ENCODE measurements around the gene BCL7B.
"Not testable (repeated sequence)": the region's sequence is repeated elsewhere in the genome, so short reads cannot be mapped to it uniquely, and the experiment has no call there.

The BCL7B gene

DNA sequence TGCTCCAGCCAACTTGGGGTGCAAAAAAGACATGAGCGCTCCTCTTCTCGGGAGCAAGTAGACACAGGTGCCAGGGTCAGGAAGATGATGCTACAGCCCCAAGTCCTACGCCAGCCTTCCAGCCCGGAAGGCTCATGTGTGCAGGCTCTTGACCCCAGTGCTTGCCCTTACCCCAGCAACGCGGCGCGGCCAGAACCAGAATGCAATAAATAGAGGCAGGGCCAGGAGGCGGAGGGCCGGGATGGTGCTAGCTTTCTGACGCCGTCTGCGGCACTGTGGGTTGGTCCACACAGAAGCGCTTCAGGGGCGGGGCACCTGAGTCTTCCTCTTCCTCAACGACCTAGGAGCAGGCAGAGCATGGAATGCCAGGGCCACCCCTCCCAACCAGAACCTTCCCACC, 20.4 kb downstream of the BCL7B start:
- H3K9ac ChIP-seq (ENCODE audit: low read depth in 1 of 2, low read length in 2 of 2), result no peak overlapping the region
- no peaks in the 10 kb centered on the region for H3K9me3 ChIP-seq (ENCODE audit: control insufficient read depth in 1 of 2, low read length in 2 of 2)
- H3K27me3 ChIP-seq (ENCODE audit: control insufficient read depth in 1 of 2, insufficient read depth in 2 of 2, low read length in 2 of 2), result no peaks in the 10 kb centered on the region
- peaks cover 27 to 65% of the 10 kb centered on the region in 2 donors for H3K36me3 ChIP-seq (ENCODE audit: control insufficient read depth in 1 of 2, insufficient read depth in 2 of 2, low read length in 2 of 2)
- no peaks in the 10 kb centered on the region for H3K4me1 ChIP-seq (ENCODE audit: control insufficient read depth in 1 of 2, insufficient read depth in 2 of 2, low read length in 2 of 2)
- no peak overlapping the region for H3K27ac ChIP-seq (ENCODE audit: low read depth, low read length)
- no peak overlapping the region for H3K4me3 ChIP-seq (ENCODE audit: low read depth in 1 of 2, low read length in 2 of 2)

DNA sequence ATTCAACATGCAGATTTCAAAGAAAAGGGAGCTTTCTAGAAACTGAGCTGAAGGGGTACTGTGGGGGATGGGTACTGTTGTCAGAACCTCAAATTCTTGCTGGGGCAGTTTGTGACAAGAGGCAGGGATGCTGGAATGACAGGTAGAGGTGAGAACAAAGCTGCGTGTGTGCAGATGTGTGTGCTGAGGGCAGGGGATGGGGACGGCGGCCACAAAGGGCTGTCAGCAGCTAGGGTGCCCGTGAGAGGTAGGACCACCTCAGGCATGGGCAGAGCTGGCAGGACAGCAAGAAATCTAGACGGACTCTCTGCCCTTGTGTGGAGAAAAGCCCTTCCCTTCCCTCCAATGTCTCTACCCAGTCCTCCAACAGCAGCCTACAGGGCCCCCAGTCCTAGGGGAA, 21.0 kb downstream of the BCL7B start:
- no peak overlapping the region for H3K4me3 ChIP-seq (ENCODE audit: low read depth in 1 of 2, low read length in 2 of 2)
- peaks cover 22 to 60% of the 10 kb centered on the region in 2 donors for H3K36me3 ChIP-seq (ENCODE audit: control insufficient read depth in 1 of 2, insufficient read depth in 2 of 2, low read length in 2 of 2)
- no peak overlapping the region for H3K27ac ChIP-seq (ENCODE audit: low read depth, low read length)
- no peaks in the 10 kb centered on the region for H3K4me1 ChIP-seq (ENCODE audit: control insufficient read depth in 1 of 2, insufficient read depth in 2 of 2, low read length in 2 of 2)
- H3K9me3 ChIP-seq (ENCODE audit: control insufficient read depth in 1 of 2, low read length in 2 of 2), result no peaks in the 10 kb centered on the region
- H3K9ac ChIP-seq (ENCODE audit: low read depth in 1 of 2, low read length in 2 of 2), result no peak overlapping the region
- no peaks in the 10 kb centered on the region for H3K27me3 ChIP-seq (ENCODE audit: control insufficient read depth in 1 of 2, insufficient read depth in 2 of 2, low read length in 2 of 2)

DNA sequence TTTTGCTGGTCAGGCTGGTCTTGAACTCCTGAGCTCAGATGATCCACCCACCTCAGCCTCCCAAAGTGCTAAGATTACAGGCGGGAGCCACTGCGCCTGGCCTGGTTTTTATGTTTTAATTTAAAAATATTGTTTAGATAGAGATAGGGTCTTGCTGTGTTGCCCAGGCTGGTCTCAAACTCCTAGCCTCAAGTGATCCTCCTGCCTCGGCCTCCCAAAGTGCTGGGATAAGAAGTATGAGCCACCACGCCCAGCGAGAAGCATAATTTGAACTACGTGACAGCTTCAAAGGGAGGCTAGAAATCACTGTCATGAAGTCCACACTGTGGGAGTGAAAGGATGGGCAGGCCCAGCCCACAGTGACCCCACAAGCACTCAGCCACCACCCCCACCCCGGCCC, 21.6 kb downstream of the BCL7B start:
- not testable (repeated sequence) for H3K4me3 ChIP-seq (ENCODE audit: low read depth in 1 of 2, low read length in 2 of 2); H3K4me1 ChIP-seq (ENCODE audit: control insufficient read depth in 1 of 2, insufficient read depth in 2 of 2, low read length in 2 of 2); H3K9me3 ChIP-seq (ENCODE audit: control insufficient read depth in 1 of 2, low read length in 2 of 2); H3K27me3 ChIP-seq (ENCODE audit: control insufficient read depth in 1 of 2, insufficient read depth in 2 of 2, low read length in 2 of 2); H3K9ac ChIP-seq (ENCODE audit: low read depth in 1 of 2, low read length in 2 of 2); H3K27ac ChIP-seq (ENCODE audit: low read depth, low read length)
- peaks cover 22 to 56% of the 10 kb centered on the region in 2 donors for H3K36me3 ChIP-seq (ENCODE audit: control insufficient read depth in 1 of 2, insufficient read depth in 2 of 2, low read length in 2 of 2)

DNA sequence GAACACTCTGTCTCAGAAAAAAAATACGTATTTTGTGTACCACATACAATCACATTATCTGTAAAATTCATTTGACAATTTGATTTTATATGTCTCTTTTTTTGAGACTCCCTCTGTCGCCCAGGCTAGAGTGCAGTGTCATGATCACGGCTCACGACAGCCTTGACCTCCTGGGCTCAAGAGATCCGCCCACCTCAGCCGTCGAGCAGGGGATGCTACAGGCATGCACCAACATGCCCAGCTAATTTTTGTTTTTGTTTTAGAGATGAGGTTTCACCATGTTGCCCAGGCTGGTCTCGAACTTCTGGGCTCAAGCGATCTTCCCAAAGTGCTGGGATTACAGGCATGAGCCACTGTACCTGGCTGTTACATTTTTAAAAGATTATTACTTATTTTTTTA, 23.7 kb downstream of the BCL7B start:
- no peaks in the 10 kb centered on the region for H3K9me3 ChIP-seq (ENCODE audit: control insufficient read depth in 1 of 2, low read length in 2 of 2)
- H3K36me3 ChIP-seq (ENCODE audit: control insufficient read depth in 1 of 2, insufficient read depth in 2 of 2, low read length in 2 of 2), result peaks cover 13 to 38% of the 10 kb centered on the region in 2 donors
- H3K4me1 ChIP-seq (ENCODE audit: control insufficient read depth in 1 of 2, insufficient read depth in 2 of 2, low read length in 2 of 2), result no peaks in the 10 kb centered on the region
- no peaks in the 10 kb centered on the region for H3K27me3 ChIP-seq (ENCODE audit: control insufficient read depth in 1 of 2, insufficient read depth in 2 of 2, low read length in 2 of 2)
- H3K9ac ChIP-seq (ENCODE audit: low read depth in 1 of 2, low read length in 2 of 2), result no peak overlapping the region
- H3K27ac ChIP-seq (ENCODE audit: low read depth, low read length), result no peak overlapping the region
- no peak overlapping the region for H3K4me3 ChIP-seq (ENCODE audit: low read depth in 1 of 2, low read length in 2 of 2)

DNA sequence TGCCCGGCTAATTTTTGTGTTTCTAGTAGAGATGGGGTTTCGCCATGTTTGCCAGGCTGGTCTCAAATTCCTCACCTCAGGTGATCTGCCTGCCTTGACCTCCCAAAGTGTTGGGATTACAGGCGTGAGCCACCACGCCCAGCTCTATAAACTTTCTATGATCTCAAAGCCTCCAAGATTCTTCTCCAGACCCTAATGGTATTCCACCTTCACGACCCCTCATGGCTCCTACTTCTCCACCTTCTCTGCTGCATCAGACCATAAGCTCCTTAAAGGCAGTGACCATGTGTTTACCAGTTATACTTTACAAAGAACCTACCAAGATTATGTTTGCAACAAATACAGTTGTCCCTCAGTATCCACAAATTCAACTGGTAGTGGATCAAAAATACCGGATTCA, 25.3 kb downstream of the BCL7B start:
- no peak overlapping the region for H3K27ac ChIP-seq (ENCODE audit: low read depth, low read length)
- peaks cover 0 to 1% of the 10 kb centered on the region in 2 donors for H3K4me1 ChIP-seq (ENCODE audit: control insufficient read depth in 1 of 2, insufficient read depth in 2 of 2, low read length in 2 of 2)
- H3K9ac ChIP-seq (ENCODE audit: low read depth in 1 of 2, low read length in 2 of 2), result no peak overlapping the region
- no peaks in the 10 kb centered on the region for H3K9me3 ChIP-seq (ENCODE audit: control insufficient read depth in 1 of 2, low read length in 2 of 2)
- H3K27me3 ChIP-seq (ENCODE audit: control insufficient read depth in 1 of 2, insufficient read depth in 2 of 2, low read length in 2 of 2), result no peaks in the 10 kb centered on the region
- H3K36me3 ChIP-seq (ENCODE audit: control insufficient read depth in 1 of 2, insufficient read depth in 2 of 2, low read length in 2 of 2), result peaks cover 8 to 24% of the 10 kb centered on the region in 2 donors
- no peak overlapping the region for H3K4me3 ChIP-seq (ENCODE audit: low read depth in 1 of 2, low read length in 2 of 2)

DNA sequence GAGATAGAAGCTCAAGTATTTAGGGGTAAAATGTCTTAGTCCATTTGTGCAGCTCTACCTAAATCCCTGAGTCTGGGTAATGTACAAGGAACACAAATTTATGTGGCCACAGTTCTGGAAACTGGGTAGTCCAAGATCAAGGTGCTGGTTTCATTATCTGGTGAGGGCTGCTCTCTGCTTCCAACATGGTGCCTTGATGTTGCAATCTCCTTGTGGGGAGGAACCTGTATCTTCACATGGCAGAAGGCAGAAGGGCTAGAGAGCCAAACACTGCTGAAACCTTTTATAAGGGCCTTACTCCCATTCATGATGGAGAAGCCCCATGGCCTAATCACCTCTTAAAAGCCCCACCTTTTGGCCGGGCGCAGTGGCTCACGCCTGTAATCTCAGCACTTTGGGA, 26.7 kb downstream of the BCL7B start:
- H3K27me3 ChIP-seq (ENCODE audit: control insufficient read depth in 1 of 2, insufficient read depth in 2 of 2, low read length in 2 of 2), result no peaks in the 10 kb centered on the region
- H3K27ac ChIP-seq (ENCODE audit: low read depth, low read length), result no peak overlapping the region
- H3K4me3 ChIP-seq (ENCODE audit: low read depth in 1 of 2, low read length in 2 of 2), result no peak overlapping the region
- H3K36me3 ChIP-seq (ENCODE audit: control insufficient read depth in 1 of 2, insufficient read depth in 2 of 2, low read length in 2 of 2), result peaks cover 0 to 10% of the 10 kb centered on the region in 2 donors
- H3K9ac ChIP-seq (ENCODE audit: low read depth in 1 of 2, low read length in 2 of 2), result no peak overlapping the region
- no peaks in the 10 kb centered on the region for H3K9me3 ChIP-seq (ENCODE audit: control insufficient read depth in 1 of 2, low read length in 2 of 2)
- peaks cover 0 to 7% of the 10 kb centered on the region in 2 donors for H3K4me1 ChIP-seq (ENCODE audit: control insufficient read depth in 1 of 2, insufficient read depth in 2 of 2, low read length in 2 of 2)

DNA sequence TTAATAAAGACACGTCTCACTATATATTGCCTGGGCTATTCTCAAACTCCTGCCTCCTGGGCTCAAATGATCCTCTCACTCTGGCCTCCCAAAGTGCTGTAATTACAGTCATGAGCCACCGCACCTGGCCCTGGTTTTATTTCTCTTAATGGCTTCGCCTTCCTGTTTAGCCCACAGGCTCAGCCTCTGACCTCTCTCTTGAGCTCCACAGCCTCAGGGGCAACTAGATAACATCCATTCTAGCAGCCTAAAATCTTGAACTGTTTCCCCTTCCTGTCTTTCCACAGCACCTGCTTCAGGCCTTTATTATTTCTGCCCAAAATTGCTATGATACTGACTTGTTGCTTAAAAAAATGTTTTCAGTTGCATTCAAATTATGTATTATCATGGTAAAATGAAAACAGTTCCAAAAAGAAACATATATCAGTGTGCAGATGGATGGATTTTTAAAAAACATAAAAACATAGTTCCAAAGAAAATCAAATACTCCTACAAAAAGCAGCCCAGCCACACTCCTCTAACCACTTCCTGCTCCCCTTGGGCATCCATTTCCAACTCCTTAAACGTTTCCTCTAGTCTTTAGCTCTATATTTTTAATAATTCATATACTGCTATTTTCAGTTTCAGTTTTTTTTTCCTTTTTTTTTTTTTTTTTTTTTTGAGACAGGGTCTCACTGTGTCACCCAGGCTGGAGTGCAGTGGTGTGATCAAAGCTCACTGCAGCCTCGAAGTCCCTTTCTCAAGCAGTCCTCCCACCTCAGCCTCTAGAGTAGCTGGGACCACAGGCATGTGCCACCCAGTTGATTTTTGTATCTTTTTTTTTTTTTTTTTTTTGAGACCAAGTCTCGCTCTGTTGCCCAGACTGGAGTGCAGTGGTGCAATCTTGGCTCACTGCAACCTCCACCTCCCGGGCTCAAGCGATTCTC, 30.3 kb downstream of the BCL7B start:
- Histone ChIP-seq H3K36me3 (ENCODE audit: control insufficient read depth in 1 of 2, insufficient read depth in 2 of 2, low read length in 2 of 2) (no peaks in the 10 kb centered on the region), H3K4me1 (ENCODE audit: control insufficient read depth in 1 of 2, insufficient read depth in 2 of 2, low read length in 2 of 2) (peaks cover 0 to 10% of the 10 kb centered on the region in 2 donors), H3K9ac (ENCODE audit: low read depth in 1 of 2, low read length in 2 of 2) (no peak overlapping the region), H3K27me3 (ENCODE audit: control insufficient read depth in 1 of 2, insufficient read depth in 2 of 2, low read length in 2 of 2) (no peaks in the 10 kb centered on the region), H3K9me3 (ENCODE audit: control insufficient read depth in 1 of 2, low read length in 2 of 2) (no peaks in the 10 kb centered on the region), H3K27ac (ENCODE audit: low read depth, low read length) (no peak overlapping the region), H3K4me3 (ENCODE audit: low read depth in 1 of 2, low read length in 2 of 2) (no peak overlapping the region)

DNA sequence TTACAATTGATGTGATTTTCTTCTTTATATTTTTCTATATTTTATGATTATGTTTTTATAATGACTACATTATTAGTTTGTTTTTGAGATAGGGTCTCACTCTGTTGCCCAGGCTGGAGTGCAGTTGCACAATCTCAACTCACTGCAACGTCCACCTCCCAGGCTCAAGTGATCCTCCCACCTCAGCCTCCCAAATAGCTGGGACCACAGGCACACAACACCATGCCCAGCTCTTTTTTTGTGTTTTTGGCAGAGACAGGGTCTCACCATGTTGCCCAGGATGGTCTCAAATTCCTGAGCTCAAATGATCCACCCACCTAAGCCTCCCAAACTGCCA, 31.4 kb downstream of the BCL7B start:
- H3K27ac ChIP-seq (ENCODE audit: low read depth, low read length), result not testable (repeated sequence)

DNA sequence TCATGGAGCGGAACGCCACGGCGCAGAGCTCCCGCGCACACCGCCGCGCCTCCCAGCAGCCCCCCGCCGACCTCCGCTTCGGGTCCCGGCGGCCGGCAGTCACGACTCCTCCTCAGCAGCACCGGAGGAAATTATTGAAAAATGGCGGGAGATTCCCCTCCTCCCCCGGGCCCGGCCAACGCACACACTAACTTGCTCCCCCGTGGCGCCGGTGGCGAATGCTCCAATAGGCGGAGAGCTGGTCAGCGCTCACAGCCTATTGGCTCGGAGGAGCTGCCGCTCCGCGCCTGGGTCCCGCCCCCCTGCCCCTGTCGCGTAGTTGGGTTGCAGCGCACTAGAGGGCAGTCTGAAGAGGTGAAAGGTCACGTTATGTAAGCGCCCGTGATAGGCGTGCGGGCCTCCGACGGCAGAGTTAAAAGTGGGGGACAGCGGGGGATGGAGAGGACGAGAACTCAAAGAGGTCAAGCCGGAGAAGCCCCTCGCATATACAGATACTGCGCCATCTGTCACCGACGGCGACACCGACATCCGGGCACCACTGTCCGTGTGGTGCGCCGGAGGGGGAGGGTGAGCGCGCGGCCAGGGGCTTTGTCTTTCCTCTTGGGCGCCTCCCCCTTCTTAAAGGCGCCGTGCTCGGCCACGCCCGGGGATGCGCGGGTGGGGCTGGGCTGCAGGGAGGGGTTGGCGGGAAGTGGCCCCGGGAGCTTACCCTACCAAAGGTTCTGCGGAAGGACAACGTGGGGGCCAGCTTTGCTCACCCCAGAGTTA, 35.2 kb downstream of the BCL7B start, which contains the start of gene BAZ1B:
Gene BAZ1B (minus strand): TSS at position 189 of the 768 bp plus-strand sequence. CDS start 360 bp downstream, outside the sequence.
- Histone ChIP-seq H3K27me3 (ENCODE audit: control insufficient read depth in 1 of 2, insufficient read depth in 2 of 2, low read length in 2 of 2) (no peaks in the 10 kb centered on the region), H3K27ac (ENCODE audit: low read depth, low read length) (peak within 1 kb of the TSS; percentile 92), H3K4me1 (ENCODE audit: control insufficient read depth in 1 of 2, insufficient read depth in 2 of 2, low read length in 2 of 2) (peaks cover 24 to 29% of the 10 kb centered on the region in 2 donors), H3K4me3 (ENCODE audit: low read depth in 1 of 2, low read length in 2 of 2) (peak within 1 kb of the TSS; percentile 82 to 91), H3K9me3 (ENCODE audit: control insufficient read depth in 1 of 2, low read length in 2 of 2) (no peaks in the 10 kb centered on the region), H3K36me3 (ENCODE audit: control insufficient read depth in 1 of 2, insufficient read depth in 2 of 2, low read length in 2 of 2) (peaks cover 0 to 3% of the 10 kb centered on the region in 2 donors), H3K9ac (ENCODE audit: low read depth in 1 of 2, low read length in 2 of 2) (peak within 1 kb of the TSS; percentile 61 to 88)

More for the DNA sequence above, 31.4 kb downstream of the BCL7B start:
- H3K9ac ChIP-seq (ENCODE audit: low read depth in 1 of 2, low read length in 2 of 2); H3K9me3 ChIP-seq (ENCODE audit: control insufficient read depth in 1 of 2, low read length in 2 of 2); H3K36me3 ChIP-seq (ENCODE audit: control insufficient read depth in 1 of 2, insufficient read depth in 2 of 2, low read length in 2 of 2); H3K4me3 ChIP-seq (ENCODE audit: low read depth in 1 of 2, low read length in 2 of 2); H3K27me3 ChIP-seq (ENCODE audit: control insufficient read depth in 1 of 2, insufficient read depth in 2 of 2, low read length in 2 of 2): not testable (repeated sequence)
- H3K4me1 ChIP-seq (ENCODE audit: control insufficient read depth in 1 of 2, insufficient read depth in 2 of 2, low read length in 2 of 2), result peaks cover 0 to 10% of the 10 kb centered on the region in 2 donors

DNA sequence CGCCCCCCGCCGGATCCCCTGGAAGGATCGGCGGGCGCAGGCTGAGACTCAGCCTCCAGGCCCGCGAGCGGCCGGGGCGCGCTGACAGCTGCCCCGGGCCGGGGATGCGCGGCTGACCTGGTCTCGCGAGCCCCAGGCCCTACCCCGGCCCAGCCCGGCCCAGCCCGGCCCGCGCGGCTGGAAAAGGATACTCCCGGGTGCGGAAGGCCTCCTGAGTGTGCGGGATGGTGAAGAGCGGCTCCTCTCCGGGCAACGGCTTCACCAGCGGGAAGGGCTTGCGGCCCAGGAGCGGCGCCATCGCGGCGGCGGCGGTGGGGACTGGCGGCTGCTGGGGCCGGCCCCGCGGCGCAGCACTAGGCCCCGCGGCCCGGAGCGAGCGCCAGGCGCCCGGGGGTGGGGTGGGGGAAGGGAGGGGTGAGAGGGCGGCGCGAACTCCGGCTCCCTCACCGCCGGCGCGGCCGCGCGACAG, 35.8 kb downstream of the BCL7B start:
- no peaks in the 10 kb centered on the region for H3K9me3 ChIP-seq (ENCODE audit: control insufficient read depth in 1 of 2, low read length in 2 of 2)
- H3K36me3 ChIP-seq (ENCODE audit: control insufficient read depth in 1 of 2, insufficient read depth in 2 of 2, low read length in 2 of 2), result peaks cover 0 to 3% of the 10 kb centered on the region in 2 donors
- H3K27me3 ChIP-seq (ENCODE audit: control insufficient read depth in 1 of 2, insufficient read depth in 2 of 2, low read length in 2 of 2), result no peaks in the 10 kb centered on the region
- peak overlapping the region; percentile 61 to 74 for H3K9ac ChIP-seq (ENCODE audit: low read depth in 1 of 2, low read length in 2 of 2)
- peaks cover 24% of the 10 kb centered on the region in 2 donors for H3K4me1 ChIP-seq (ENCODE audit: control insufficient read depth in 1 of 2, insufficient read depth in 2 of 2, low read length in 2 of 2)
- H3K4me3 ChIP-seq (ENCODE audit: low read depth in 1 of 2, low read length in 2 of 2), result peak overlapping the region; percentile 82 to 91
- H3K27ac ChIP-seq (ENCODE audit: low read depth, low read length), result peak overlapping the region; percentile 92
